Brain microvascular endothelial cell (primary cell): ENCODE results near the gene TGM5.

Experiments
- DNase-seq: peaks from one replicate; pipeline ENCODE4 v3.0.0-alpha.2; 2020
- H3K27ac ChIP-seq: fragments of 250-450 bp; sonication (Bioruptor Pico); 2 replicates; pipeline ENCODE4 v1.5.1; 2020; ENCODE audit warnings: mild to moderate bottlenecking, moderate library complexity
- H3K27me3 ChIP-seq: fragments of 250-450 bp; sonication (Bioruptor Pico); replicated peaks from 2 replicates; pipeline ENCODE4 v1.5.1; 2020; ENCODE audit warnings: mild to moderate bottlenecking
- H3K36me3 ChIP-seq: fragments of 250-450 bp; sonication (Bioruptor Pico); replicated peaks from 2 replicates; pipeline ENCODE4 v1.5.1; 2020; ENCODE audit warnings: mild to moderate bottlenecking
- H3K4me3 ChIP-seq: 2 replicates; pipeline ENCODE4 v1.5.1; 2011; ENCODE audit warnings: low read depth, mild to moderate bottlenecking, control low read depth, low read length, moderate library complexity
- in situ Hi-C: cut with HindIII; loops from 2 replicates; pipeline ENCODE4 v1.10.0; 2017; ENCODE audit warnings: low sequenced_read_pairs, low pct_ligation_motif_present
- TF ChIP-seq, protein P1 (sequence below): IDR thresholded peaks from 2 replicates; pipeline ENCODE4 v1.5.1; 2011; ENCODE audit warnings: low read depth, mild to moderate bottlenecking, moderate library complexity, low read length, control low read depth, inconsistent platforms; ENCODE audit errors: missing control alignments

TGM5 gene

GRCh38 chr15:43267439-43267838 lies 711 bp upstream of the TGM5 start:
- DNase-seq: no peak
- Histone ChIP-seq H3K27me3 (peaks cover 35% of the 10 kb centered on the region), H3K36me3 (no peaks in the 10 kb centered on the region), H3K4me3 (no peak overlapping the region), H3K27ac (no peak overlapping the region)
- in situ Hi-C loops: no loop called here
- TF ChIP-seq, protein P1, sequence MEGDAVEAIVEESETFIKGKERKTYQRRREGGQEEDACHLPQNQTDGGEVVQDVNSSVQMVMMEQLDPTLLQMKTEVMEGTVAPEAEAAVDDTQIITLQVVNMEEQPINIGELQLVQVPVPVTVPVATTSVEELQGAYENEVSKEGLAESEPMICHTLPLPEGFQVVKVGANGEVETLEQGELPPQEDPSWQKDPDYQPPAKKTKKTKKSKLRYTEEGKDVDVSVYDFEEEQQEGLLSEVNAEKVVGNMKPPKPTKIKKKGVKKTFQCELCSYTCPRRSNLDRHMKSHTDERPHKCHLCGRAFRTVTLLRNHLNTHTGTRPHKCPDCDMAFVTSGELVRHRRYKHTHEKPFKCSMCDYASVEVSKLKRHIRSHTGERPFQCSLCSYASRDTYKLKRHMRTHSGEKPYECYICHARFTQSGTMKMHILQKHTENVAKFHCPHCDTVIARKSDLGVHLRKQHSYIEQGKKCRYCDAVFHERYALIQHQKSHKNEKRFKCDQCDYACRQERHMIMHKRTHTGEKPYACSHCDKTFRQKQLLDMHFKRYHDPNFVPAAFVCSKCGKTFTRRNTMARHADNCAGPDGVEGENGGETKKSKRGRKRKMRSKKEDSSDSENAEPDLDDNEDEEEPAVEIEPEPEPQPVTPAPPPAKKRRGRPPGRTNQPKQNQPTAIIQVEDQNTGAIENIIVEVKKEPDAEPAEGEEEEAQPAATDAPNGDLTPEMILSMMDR: no peak

DNA sequence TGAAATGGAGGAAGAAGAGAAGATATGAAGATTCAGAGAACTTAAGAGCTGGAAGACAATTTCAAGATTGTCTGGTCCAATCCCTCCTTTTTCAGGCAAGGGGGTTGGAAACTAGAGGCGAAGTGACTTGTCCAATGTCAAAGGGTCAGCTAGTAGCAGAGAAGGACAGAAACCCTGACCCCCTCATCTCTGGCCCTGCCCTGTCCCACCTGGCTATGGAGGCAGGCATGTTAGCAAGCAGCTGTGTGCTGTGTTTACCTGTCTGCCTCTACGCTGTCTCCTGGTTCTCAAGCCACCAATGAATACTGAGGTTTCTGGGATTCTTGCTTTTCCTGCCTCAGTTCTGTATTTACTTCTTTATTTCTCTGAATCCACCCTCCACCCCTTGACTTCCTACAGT lies 342 bp downstream of the TGM5 start:
- Histone ChIP-seq H3K36me3 (no peaks in the 10 kb centered on the region), H3K4me3 (no peak overlapping the region), H3K27me3 (peaks cover 36% of the 10 kb centered on the region), H3K27ac (no peak overlapping the region)
- TF ChIP-seq, protein P1: no peak
- in situ Hi-C loops: no loop called here
- DNase-seq: no peak

GRCh38 chr15:43260011-43260615 lies 6.6 kb downstream of the TGM5 start:
- Histone ChIP-seq H3K27me3 (peaks cover 36% of the 10 kb centered on the region), H3K4me3 (no peak overlapping the region), H3K27ac (no peak overlapping the region), H3K36me3 (no peaks in the 10 kb centered on the region)
- in situ Hi-C loops: no loop called here
- DNase-seq: no peak
- TF ChIP-seq, protein P1: no peak

GRCh38 chr15:43258781-43259180 lies 7.9 kb downstream of the TGM5 start:
- Histone ChIP-seq H3K4me3 (no peak overlapping the region), H3K27me3 (peaks cover 29% of the 10 kb centered on the region), H3K27ac (no peak overlapping the region), H3K36me3 (no peaks in the 10 kb centered on the region)
- in situ Hi-C loops: no loop called here
- TF ChIP-seq, protein P1: no peak
- DNase-seq: no peak

- peaks cover 26% of the 10 kb centered on the region for H3K27me3 ChIP-seq
- H3K36me3 ChIP-seq: no peaks in the 10 kb centered on the region
- TF ChIP-seq, protein P1: no peak
- no peak for DNase-seq
- in situ Hi-C loops: no loop called here
- no peak overlapping the region for H3K4me3 ChIP-seq
- H3K27ac ChIP-seq: no peak overlapping the region
These were observed 10.4 kb downstream of the TGM5 start for GRCh38 chr15:43256341-43256740.

- H3K27ac ChIP-seq: no peak overlapping the region
- peaks cover 26% of the 10 kb centered on the region for H3K27me3 ChIP-seq
- no peaks in the 10 kb centered on the region for H3K36me3 ChIP-seq
- no peak for DNase-seq
- in situ Hi-C loops: no loop called here
- TF ChIP-seq, protein P1: no peak
- H3K4me3 ChIP-seq: no peak overlapping the region
These were observed 11.4 kb downstream of the TGM5 start for GRCh38 chr15:43255376-43255775.
